Stimulated activated CD4-positive, alpha-beta T cell treated with anti-CD3 and anti-CD28 coated beads, TNF-alpha, amount 100 ng/mL, for 24 hours (primary cell): ENCODE results near the gene CCDC93.

Experiments
- DNase-seq, 3 experiments: peaks; one replicate each; pipeline ENCODE4 v3.0.0-alpha.2; 2020; ENCODE audit warnings: low read depth in 3 of 3

Gene CCDC93

DNA sequence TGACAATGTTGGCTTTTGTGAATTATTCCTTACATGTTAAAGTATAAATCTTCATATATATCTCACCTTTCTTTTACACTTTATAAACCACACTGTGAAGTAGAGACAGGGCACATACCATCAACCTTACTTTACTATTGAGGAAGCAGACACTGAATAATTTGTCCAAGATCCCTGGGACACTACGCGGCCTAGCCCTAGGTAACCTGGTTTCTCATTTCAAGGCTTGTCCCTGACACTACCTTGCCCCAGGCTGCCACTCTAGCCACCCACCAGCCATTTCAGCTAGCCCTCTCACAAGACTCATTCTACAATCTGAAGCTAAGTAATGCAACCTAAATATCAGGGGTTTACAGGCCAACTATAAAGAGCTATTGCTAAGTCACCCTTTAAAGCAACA, 26.7 kb downstream of the CCDC93 start:
- DNase-seq: no peak

DNA sequence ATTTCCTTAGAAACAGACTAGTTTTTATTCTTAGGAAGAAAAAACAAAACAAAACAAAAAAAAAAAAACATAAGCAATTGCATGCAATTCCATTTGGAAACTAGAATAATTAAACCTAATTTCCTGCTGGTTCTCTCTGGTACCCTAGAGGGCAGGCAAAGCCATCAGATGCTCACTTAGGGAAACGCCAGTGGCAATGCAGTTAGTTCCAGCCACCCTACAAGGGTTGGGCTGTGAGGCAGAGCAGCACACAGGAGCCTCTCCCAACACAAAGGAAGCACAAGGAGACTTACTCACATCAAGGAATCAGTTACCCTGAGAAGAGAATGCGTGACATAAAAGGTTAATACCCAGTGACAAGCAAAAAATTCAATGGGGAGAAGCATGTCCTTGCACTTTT, 28.8 kb downstream of the CCDC93 start:
- DNase-seq: no peak

GRCh38 chr2:117984208-117984607, 29.7 kb downstream of the CCDC93 start:
- DNase-seq: no peak

DNA sequence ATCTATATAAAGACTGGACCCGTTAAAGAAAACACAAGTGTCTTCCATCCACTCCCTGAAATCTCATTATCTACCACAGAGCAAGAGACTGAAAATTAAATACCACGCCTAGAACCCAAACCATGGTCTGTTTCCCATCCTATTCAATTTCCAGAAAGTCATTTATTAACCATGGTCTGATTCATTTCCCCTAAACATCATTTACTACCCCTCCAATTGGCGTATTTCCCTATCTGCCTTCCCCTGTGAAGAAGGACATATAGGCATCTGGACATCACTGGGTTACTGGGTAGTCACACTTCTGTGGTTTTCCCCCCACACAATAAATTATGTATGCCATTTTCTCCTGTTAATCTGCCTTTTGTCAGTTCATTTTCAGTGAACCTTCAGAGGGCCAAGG, 30.8 kb downstream of the CCDC93 start:
- no peak for DNase-seq

GRCh38 chr2:117982376-117983033, 31.4 kb downstream of the CCDC93 start:
- DNase-seq: no peak

DNA sequence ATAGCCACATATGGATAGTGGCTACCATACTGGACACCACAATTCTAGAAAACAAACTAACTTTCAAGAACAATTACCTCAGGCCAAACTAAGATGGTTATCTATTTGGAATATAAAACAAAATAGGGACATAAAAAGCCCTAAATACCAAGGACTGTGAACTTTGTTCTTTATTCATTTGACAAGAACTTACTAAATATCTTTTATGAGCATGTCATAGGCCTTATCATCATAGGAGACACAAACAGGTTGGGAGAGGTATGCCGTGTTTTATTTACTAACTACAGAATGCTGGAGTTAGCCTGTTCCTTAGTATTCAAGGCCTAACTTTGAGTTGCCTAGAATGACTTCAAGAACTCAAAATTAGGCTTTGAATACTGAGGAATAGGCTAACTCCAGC, 32.1 kb downstream of the CCDC93 start:
- no peak for DNase-seq

DNA sequence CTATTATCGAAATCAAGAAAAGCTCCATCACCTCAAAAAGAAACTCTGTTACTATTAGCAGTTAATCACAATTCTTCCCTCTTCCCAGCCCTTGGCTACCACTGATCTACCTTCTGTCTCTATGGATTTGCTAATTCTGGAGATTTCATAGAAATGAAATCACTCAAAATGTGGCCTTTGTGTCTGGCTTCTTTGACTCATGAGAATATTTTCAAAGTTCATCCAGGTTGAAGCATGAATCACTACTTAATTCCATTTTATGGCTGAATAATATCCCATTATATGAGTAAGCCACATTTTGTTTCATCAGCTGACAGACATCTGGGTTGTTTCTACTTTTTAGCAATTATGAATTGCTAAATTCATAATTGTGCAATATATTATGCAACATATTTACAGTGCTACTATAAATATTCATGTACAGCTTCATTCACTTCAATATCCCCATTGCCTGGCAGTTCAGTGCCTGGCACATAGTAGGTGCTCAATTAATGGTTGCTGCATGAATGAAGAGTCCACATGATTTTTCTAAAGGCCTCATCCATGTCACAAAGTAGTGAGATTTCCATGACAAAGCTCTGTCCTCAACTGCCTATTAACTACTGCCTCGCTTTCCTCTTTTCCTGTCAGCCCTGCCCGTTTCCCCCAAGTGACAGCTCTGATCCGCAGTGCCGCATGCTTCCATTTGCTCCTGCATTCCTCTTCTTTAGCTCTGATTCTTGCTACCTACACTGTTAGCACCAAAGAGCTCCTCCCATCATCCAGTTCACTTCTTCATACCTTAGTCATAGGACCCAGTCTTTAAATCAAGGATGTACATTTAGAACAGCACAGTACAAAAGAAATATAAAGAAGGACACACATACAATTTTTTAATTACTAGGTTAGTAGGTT, 32.8 kb downstream of the CCDC93 start:
- no peak for DNase-seq

DNA sequence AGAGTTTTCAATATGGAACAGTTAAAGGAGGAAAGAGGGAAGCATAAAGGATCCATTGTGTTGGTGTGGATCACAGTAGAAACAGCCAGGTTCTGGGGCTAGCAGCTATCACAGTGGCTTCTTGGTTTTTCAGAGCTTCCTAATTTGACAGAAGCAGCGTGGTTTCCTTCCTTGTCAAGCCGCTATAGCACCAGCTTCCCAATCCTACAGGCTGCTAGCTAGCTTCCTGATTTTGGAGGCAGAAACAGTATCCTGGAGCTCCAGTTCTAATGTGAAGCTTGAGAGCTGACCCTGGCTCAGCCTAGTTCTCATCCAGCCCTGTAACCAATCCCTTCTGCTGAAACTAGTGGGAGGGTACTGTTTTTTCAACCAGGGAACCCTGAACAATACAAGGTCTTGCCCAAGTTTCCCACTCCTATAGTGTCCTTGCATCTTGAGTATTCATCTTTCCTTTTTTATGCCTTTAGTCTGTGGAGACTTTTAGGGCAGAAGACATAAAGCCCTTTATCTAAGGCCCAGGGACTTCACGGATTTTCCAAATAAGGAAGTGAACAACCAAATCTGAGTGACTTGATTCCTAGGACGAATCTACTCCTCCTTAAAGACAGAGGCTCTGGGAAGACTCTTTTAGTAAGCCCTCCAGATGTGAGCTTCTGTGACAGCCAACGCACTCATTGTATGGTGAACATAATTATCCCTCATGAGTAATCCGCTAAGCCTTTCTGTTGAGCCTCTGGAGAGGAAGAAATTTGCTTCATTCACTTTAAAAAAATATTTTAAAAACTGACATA, 33.8 kb downstream of the CCDC93 start:
- no peak for DNase-seq

DNA sequence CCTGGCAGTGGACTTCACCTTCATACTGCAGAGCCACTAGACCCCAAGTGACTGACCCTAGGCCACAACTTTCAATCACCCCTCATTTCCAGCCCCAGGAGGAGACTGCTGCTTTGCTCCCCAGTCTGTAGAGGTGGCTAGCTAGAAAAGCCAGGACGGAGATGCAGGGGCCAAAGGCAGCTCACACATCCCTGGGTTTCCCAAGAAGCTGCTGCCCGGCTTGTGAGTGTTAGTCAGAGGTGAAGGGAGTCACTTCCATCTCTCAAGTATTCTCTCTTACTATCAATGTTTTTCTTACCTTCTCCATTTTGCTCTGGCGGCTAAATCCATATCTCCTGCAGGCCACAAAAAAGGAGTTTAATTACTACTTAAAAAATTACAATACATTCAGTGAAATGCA, 36.2 kb downstream of the CCDC93 start:
- DNase-seq: no peak

GRCh38 chr2:117976581-117976980, 37.3 kb downstream of the CCDC93 start:
- no peak for DNase-seq

DNA sequence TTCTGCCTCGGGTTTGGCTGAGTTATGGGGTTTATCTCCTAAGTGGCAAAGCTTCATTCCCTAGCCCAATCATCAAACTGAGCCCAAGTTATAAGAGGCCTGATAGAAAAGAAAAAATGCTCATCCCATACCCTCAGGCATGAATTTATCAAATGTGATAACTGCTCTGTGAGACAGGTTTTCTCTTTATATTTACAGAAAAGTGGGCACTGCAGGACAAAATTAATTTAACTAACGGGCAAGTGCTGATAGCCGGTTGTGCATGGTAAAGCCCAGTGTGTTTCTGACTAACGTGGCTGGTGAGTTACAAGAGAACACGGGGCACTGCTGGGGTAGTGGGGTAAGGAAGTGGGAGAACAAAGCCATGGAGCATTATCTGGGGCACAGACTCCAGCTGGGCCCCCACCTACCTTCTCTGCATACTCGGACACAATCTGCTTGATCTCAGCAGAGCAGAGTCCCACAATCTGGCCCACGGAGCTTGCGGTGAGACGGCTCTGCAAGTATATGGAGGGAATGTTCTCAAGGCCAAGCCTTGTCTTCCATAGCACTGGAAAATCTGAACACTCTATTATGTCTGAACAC, 40.3 kb downstream of the CCDC93 start:
- DNase-seq: no peak

DNA sequence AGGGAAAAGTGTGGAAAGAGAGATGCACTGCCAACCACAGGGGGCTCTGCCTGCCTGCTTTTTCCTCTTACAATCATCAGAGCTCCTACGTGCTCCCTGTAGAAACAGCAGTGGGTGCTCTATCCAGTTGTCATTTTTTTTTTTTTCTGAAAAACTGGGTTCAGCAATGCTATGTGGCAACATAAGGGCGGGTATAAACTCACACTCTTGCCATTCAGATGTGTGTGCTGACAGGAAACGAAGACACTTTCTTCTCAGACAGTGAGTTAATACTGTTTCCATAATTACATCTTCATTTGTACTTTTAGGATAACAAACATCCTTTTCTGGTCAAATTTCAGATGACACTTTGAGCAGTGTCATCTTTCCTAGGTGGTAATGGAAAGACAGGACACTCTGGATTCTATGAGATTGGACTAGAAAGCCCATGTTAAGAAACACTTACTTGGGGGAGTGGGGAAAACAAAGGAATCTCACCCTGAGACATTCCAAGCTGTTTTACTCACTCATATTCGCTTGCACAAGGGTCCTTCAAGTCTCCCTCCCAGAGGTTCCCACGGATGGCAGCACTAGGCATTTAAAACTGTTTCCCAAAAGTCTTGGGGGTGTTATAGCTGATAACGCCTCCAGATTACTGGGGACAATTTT, 41.3 kb downstream of the CCDC93 start:
- no peak for DNase-seq

- DNase-seq: no peak
These were observed 45.1 kb downstream of the CCDC93 start for GRCh38 chr2:117968722-117969121.

DNA sequence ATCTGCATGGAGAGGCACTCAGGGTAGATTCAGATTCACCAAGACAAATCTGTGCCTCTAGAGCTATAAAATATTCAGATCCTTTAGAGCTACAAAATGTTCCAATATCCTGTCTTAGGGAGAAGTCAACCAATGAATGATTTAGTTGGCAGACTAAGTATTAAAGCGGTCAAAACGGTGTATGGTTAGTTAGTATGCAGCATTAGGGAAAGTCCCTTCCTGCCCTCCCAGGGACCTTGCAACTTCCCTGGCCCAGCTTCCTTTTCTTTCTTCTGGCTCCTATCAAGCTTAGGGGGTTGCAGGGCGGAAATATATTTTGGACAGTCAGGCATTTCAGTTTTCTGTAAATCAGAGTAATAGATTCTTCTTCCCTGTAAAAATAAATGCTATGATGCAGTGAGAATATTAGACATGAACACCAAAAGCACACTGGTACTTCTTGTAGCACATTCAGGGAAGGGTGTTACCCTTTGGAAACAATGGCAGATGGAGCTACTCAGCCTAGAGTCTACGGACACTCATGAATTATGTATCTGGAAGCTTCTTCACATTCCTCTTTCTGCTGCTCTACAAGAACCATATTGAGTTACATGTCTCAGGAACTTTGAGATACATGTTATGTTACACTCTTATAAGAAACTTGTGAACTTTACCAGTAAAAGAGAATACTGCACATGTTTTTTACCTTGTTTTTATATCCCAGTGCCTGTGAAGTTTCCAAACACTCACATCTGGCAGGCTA, 45.7 kb downstream of the CCDC93 start:
- DNase-seq: no peak

DNA sequence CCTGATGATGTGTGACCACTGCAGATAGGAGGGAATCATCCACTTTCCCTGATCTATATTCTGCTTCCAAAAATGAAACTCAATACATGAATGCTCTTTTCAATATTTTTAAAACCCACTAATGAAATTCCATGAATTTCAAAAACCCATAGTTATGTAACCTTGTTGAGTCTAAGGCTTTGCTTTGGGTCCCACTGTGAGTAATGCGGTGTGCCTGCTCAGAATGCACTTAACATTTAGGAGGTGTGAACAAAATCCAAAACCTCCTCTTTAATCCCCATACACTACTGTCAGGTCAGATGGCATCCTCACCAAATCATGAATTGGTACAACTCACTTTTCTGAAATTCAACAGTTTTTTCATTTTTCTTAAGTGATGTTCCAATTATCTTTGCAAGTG, 50.4 kb downstream of the CCDC93 start:
- no peak for DNase-seq

GRCh38 chr2:117961201-117961600, 52.7 kb downstream of the CCDC93 start:
- no peak for DNase-seq

DNA sequence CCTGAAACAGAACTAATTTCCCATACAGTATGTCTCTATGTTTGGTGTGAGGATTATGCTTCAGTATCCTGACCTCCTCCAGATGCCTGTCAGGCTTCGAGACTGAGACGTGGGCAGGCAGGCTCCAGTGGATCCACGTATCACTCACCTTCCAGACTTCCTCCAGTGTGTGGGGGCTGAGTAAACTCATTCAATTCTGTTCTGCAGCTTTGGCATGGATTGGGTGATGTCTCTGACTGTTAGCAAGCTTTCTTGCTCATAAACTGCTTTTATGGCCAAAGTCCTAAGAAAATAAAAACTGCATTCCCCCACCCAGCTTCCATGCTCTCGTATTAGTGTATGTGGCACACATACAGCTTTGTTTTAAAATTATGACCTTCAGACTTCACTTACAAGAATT, 53.6 kb downstream of the CCDC93 start:
- no peak for DNase-seq

DNA sequence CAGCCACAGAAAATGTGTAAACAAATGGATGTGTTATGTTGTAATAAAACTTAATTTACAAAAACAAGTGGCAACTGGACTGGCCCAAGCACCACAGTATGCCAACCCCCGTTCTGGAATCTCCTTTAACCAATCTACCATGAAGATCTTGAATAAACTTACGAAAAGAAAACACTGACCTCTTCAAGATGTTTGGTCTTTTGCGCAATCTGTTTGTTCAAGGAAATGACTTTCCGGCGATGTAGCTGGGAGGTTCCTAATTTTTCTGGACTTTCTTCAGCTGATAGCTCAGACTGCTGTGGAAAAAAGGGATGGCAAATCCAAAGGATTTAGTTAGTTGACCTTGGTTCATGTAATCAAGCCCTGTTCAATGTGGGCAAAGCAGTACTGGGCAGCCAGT, 55.7 kb downstream of the CCDC93 start:
- no peak for DNase-seq

GRCh38 chr2:117957616-117958015, 56.3 kb downstream of the CCDC93 start:
- no peak for DNase-seq

DNA sequence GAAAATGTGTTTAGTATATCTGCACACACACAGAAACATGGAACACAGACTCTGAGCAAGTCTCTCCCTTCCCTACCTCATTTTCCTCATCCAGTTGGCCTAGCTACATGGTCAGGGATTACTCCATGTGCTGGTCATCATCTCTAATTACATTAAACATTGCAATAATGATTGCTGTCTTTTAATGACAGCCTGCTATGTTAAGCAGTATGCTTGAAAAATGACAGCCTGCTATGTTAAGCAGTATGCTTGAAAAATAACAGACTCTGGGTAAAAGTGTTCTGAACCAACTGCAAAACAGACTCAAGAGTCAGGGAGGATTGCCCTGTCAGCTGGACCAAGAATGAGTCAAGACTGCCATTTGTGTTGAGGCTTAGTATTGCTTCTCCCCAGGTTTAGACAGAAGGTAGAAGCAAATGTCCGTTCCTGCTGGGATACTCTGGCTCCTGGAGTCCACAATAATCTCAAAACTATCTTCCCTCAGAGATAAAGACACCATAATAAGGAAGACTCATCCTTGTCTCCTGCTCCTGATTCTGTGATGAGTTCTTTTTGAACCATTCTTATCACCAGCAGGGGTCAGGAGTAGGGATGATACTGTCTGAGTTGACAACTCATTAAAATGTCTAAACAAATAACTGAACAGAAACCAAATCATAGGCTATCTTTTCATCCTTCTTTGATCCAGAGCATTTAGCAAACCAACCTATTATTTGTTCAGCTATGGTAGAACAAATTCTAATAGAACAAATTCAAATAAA, 57.7 kb downstream of the CCDC93 start:
- no peak for DNase-seq
